SIG-M5 treated with dmso at 0.1 percent for 504 hours (cell line): Measurements from ENCODE around the gene ZNF563.

ENCODE experiments used
- DNase-seq: peaks from one replicate; lab custom pipeline; 2025; ENCODE audit not compliant: unreplicated experiment; lab: John Stamatoyannopoulos, UW

ZNF563 gene

GRCh38 chr19:12294249-12295158 lies 38.9 kb downstream of the ZNF563 start, which contains the start of gene ZNF44:
Gene ZNF44 (minus strand): TSS chr19:12294883. CDS start chr19:12294694, 189 bp downstream.
- peak; percentile 81 for DNase-seq

GRCh38 chr19:12293777-12294248 lies 39.6 kb downstream of the ZNF563 start:
- DNase-seq = peak; percentile 2

GRCh38 chr19:12289790-12290065 lies 43.7 kb downstream of the ZNF563 start:
- DNase-seq = no peak

- no peak for DNase-seq
Measured at GRCh38 chr19:12287958-12288500, 45.4 kb downstream of the ZNF563 start.

- no peak for DNase-seq
Measured at GRCh38 chr19:12284631-12285030, 48.8 kb downstream of the ZNF563 start.

- DNase-seq = no peak
Measured at GRCh38 chr19:12284226-12284625, 49.2 kb downstream of the ZNF563 start.

- DNase-seq = no peak
Measured at GRCh38 chr19:12278713-12279112, 54.7 kb downstream of the ZNF563 start.

GRCh38 chr19:12272980-12273901 lies 60.2 kb downstream of the ZNF563 start:
- DNase-seq = no peak

- no peak for DNase-seq
Measured at GRCh38 chr19:12272386-12272785, 61.0 kb downstream of the ZNF563 start.

- no peak for DNase-seq
Measured at GRCh38 chr19:12270854-12271253, 62.6 kb downstream of the ZNF563 start.
